Hepatocyte (in vitro differentiated cells): Measurements from ENCODE around the gene NPIPB5. TPM values are rescaled to one million over a fixed set of nuclear protein-coding genes. Genes with fewer than 3 reads are reported as not detected.
"Not testable (repeated sequence)": the region's sequence is repeated elsewhere in the genome, so short reads cannot be mapped to it uniquely, and the experiment has no call there.

Source experiments
- DNase-seq: peaks from one replicate; pipeline ENCODE4 v3.0.0-alpha.2; 2016; ENCODE audit warnings: low spot score
- H2AFZ ChIP-seq: fragments of 200-600 bp; sonication (generic); 2 replicates; pipeline ENCODE4 v1.6.0; 2016; ENCODE audit warnings: antibody characterized with exemption, mild to moderate bottlenecking
- H3K27ac ChIP-seq: fragments of 200-600 bp; sonication (generic); 2 replicates; pipeline ENCODE4 v1.5.1; 2016; ENCODE audit warnings: mild to moderate bottlenecking
- H3K27me3 ChIP-seq: fragments of 200-600 bp; sonication (generic); 2 replicates; pipeline ENCODE4 v1.6.1; 2016
- H3K36me3 ChIP-seq: fragments of 200-600 bp; sonication (generic); replicated peaks from 2 replicates; pipeline ENCODE4 v1.5.1; 2016; ENCODE audit warnings: low read depth; ENCODE audit not compliant: insufficient read depth
- H3K4me1 ChIP-seq: fragments of 200-600 bp; sonication (generic); 2 replicates; pipeline ENCODE4 v1.5.1; 2016; ENCODE audit warnings: mild to moderate bottlenecking, moderate library complexity; ENCODE audit not compliant: insufficient read depth
- H3K4me2 ChIP-seq: fragments of 200-600 bp; sonication (generic); 2 replicates; pipeline ENCODE4 v1.6.0; 2016
- H3K4me3 ChIP-seq: fragments of 200-600 bp; sonication (generic); 2 replicates; pipeline ENCODE4 v1.5.1; 2016; ENCODE audit warnings: mild to moderate bottlenecking
- H3K79me2 ChIP-seq: fragments of 200-600 bp; sonication (generic); 2 replicates; pipeline ENCODE4 v1.6.0; 2017; ENCODE audit warnings: mild to moderate bottlenecking
- H3K9me2 ChIP-seq: fragments of 200-600 bp; sonication (generic); replicated peaks from 2 replicates; pipeline ENCODE4 v1.6.0; 2017; ENCODE audit warnings: mild to moderate bottlenecking; ENCODE audit not compliant: insufficient read depth
- H3K9me3 ChIP-seq: fragments of 200-600 bp; sonication (generic); 2 replicates; pipeline ENCODE4 v1.5.1; 2016; ENCODE audit warnings: low read depth, mild to moderate bottlenecking
- H4K20me1 ChIP-seq: fragments of 200-600 bp; sonication (generic); 2 replicates; pipeline ENCODE4 v1.6.0; 2016; ENCODE audit warnings: mild to moderate bottlenecking; ENCODE audit not compliant: insufficient read depth, poor library complexity, severe bottlenecking
- WGBS: methylation state at CpG from one replicate; pipeline ENCODE4 v1.1.6; 2016; ENCODE audit warnings: low lambda C conversion rate; ENCODE audit errors: missing lambda C conversion rate; 5-methylcytosine and 5-hydroxymethylcytosine counted together
- polyA plus RNA-seq: library from polyadenylated mRNA; unstranded; fragments of >200 nt; fragmentation: Nextera tagmentation; extraction: Ambion mirVana; gene quantifications from 2 replicates; pipeline ENCODE4 v1.2.1, GENCODE V29; 2016
- small RNA-seq: library from RNA; depleted of rRNA; stranded (forward); fragments of <200 nt; gene quantifications from one replicate; pipeline ENCODE3, GENCODE V24; 2014
- total RNA-seq: library from RNA; depleted of rRNA; stranded (reverse); fragments of >200 nt; gene quantifications from 2 replicates; pipeline ENCODE4 v1.2.3, GENCODE V29; 2014

Gene NPIPB5
- total and polyA plus RNA-seq, 2 experiments from 2014 or later: 72.6 to 90.4 TPM

GRCh38 chr16:22556759-22557158 lies 46.1 kb downstream of the NPIPB5 start:
- WGBS: no CpG with 5 or more reads among the region's 7 CpGs
- not testable (repeated sequence) for H3K4me1 ChIP-seq, H3K9me2 ChIP-seq, H3K27me3 ChIP-seq, H3K9me3 ChIP-seq, H3K79me2 ChIP-seq, H3K27ac ChIP-seq, H3K4me3 ChIP-seq, H2AFZ ChIP-seq, H3K4me2 ChIP-seq, DNase-seq, H3K36me3 ChIP-seq, H4K20me1 ChIP-seq

Small RNAs within 50 kb of the gene (small RNA-seq; reads per million reads assigned to genes)
- not detected for gene AC106788.1

Other genes with a start within 250 kb of the NPIPB5 start
- 31.5 and 62.5 TPM in 2 replicates for gene POLR3E, start 213.5 kb upstream of the NPIPB5 start, total RNA-seq
- 23.5 and 26.9 TPM in 2 replicates for gene POLR3E, start 213.5 kb upstream of the NPIPB5 start, polyA plus RNA-seq
- gene CDR2, start 136.3 kb upstream of the NPIPB5 start, total RNA-seq: 28.8 and 30.9 TPM in 2 replicates
- gene CDR2, start 136.3 kb upstream of the NPIPB5 start, polyA plus RNA-seq: 22.9 and 26.7 TPM in 2 replicates